ENCODE data around the gene OPCML.

GRCh38 chr11:132888226-132888625, 644.1 kb downstream of the OPCML start:
- no peak for TF ChIP-seq CTCF (conservative IDR thresholded peaks at IDR 0.05)
- no peak for TF ChIP-seq EZH2 (IDR thresholded peaks at IDR 0.05; ENCODE audit: low read depth)

All from PC-9 (cell line).